Measurements from ENCODE around the gene CYBC1.
"Not testable (repeated sequence)": the region's sequence is repeated elsewhere in the genome, so short reads cannot be mapped to it uniquely, and the experiment has no call there.

Gene CYBC1

GRCh38 chr17:82432017-82432416, 18.5 kb downstream of the CYBC1 start:
- no peak for DNase-seq

DNA sequence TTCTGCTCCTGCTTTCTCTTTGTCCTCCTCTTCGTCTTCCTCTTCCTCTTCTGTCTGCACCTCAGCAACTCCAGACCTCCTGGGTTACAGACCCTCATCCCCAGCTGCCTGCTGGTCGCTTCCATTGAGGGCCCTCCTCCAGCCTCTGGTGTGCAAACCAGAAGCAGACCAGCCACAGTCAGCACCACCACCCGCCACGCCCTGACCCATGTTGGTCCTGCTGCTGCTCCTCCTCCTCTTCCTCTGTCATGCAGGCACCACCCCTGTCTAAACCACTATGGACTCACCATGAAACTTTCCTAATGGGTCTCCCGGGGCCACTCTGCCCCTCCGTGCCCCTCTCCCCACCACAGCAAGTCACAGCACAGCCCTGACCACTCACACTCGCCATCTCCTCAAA, 20.7 kb downstream of the CYBC1 start:
- DNase-seq: no peak

DNA sequence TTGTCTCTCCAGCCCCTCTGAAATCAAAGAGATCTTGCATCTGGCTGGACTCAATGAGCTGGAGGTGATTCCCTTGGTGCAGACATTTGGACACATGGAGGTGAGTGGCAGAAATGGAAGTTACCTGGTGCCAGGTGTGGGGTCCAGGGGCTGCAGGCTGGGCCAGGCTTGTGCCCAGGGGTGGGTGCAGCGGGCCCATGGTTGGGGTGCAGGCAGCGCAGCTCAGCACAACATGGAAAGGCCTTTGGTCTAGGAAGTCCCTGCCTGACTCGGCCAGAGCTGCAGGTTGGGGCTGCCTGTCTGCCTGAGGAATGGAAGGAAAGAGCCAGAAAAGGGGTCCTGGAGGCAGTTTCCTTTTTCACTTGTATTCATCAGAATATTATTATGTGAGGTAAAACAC, 22.0 kb downstream of the CYBC1 start:
- DNase-seq: no peak

DNA sequence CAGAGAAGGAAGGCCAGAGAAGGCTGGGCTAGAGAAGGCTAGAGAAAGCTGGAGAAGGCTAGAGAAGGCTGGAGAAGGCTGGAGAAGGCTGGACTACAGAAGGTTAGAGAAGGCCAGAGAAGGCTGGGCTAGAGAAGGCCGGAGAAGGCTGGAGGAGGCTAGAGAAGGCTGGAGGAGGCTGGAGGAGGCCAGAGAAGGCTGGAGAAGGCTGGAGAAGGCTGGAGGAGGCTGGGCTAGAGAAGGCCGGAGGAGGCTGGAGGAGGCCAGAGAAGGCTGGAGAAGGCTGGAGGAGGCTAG, 25.7 kb downstream of the CYBC1 start:
- DNase-seq: no peak

GRCh38 chr17:82424001-82424862, 26.3 kb downstream of the CYBC1 start:
- DNase-seq: no peak

GRCh38 chr17:82419540-82419939, 31.0 kb downstream of the CYBC1 start:
- DNase-seq: no peak

DNA sequence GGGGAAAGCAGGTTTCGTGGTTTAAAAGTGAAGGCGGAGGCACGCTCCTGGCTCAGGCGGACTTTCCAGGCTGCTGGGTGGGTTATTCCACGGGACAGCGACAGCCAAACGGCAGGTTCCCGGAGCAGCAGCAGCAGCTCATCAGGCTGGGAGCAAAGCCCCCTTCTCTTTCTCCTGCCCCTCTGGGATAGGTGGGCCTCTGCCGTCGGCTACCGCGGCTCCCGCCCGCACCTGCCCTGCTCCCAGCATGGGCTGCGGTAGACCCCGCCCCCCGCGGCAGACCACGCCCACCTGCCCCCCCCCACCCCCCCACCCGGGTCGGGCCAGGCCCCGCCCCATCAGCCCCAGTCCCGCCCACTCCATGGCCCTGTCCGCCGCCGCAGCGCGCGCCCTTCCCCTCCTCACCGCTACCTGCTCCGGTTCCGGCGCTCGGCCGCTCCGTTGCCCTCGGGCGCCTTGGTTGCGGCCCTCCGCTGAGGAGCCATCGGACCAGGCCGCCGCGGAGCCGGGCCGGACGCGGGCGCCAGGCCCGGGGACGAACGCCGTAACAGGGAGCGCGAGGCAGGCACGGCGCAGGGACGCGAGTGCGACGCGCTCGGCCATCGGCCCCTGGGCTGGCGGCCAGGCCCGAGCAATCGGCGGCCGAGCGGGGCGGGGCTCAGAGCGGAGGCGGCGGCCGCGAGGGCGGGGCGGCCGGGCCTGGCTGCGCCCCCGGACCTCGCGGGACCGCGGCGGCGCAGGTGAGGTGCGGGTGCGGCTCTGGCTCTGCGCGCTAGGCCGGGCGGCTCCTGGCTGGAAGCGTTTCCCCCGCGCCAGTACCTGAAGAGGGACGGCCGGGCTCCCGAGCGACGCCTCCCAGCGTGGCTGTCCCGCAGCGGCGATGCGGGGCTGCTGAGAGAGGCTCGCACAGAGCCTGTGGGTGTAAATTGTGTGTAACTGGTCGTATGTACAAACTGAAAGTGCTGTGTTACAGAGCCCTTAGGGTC, 32.3 kb downstream of the CYBC1 start, which contains the start of the genes HEXD and OGFOD3:
HEXD (plus strand) TSS at position 347 of the 986 bp plus-strand sequence. CDS start 1,453 bp downstream, outside the sequence.
OGFOD3 (minus strand) TSS at position 586 of the 986 bp plus-strand sequence; CDS start at position 485, 101 bp downstream.
- DNase-seq: peak; percentile 88

GRCh38 chr17:82416771-82417170, 33.8 kb downstream of the CYBC1 start:
- DNase-seq: no peak

DNA sequence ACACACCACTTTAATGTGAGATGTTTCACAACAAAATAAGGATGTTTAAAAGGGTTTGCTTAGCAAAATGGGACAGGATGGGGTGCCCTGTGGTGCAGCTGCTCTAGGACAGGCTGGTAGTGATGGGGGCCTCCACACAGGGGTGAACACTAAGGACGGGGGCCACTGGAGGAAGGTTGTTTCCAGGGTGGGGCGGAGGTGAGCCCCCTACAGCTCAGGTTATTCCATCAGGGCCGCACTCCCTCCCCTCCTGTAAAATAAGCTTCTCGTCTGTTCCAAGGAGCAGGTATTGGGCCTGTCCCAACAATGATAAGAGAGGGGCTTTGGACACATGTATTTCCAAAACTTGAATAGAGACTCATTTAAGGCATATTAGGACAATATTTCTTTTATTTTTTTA, 34.3 kb downstream of the CYBC1 start:
- no peak for DNase-seq

DNA sequence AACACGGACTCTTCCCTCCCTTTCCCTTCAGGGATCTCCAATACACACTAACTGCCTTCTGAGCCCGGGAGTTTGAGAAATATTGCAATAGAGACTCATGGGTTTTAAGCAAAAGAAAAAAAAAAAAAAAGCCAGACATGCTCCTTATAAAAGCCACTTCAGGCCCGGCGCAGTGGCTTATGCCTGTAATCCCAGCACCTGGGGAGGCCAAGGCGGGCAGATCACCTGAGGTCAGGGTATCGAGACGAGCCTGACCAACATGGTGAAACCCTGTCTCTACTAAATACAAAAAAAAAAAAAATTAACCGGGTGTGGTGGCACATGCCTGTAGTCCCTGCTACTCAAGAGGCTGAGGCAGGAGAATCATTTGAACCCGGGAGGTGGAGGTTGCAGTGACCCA, 34.8 kb downstream of the CYBC1 start:
- DNase-seq: no peak

- DNase-seq: no peak
Measured at GRCh38 chr17:82415336-82415735, 35.2 kb downstream of the CYBC1 start.

DNA sequence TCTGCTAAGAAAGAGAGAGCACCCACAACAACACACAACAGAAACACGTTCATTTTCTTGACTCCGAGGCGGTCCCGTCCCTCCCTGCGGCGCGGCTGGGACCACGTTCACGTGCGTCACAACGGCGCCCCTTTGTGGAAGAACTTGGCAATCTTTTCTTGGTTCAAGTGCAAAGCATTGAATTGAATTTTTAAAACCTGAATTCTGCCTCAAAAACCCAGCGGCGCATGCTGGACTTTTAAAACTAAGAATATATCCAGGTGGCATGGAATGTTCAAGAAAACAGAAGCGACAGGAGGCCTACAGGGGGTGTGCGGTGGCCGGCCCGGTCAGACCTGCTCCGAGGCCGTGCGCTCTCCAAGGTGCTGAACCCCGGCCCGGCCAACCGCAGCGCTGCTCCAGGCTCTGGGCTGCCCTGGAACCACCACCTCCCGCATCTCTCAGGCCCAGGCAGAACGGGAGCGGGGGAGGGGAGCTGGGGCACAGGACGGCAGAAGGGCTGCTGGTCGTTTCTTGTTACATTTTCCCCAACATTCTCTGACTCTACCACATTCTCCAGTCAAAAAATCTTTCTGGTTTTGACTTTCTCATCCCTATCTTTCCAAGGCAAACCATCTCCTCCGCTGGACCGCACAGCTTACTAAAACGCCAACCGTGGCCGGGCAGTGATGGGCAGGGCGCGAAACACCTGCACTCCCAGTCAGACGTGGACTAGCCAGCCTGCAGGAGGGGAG, 35.8 kb downstream of the CYBC1 start:
- peak; percentile 81 for DNase-seq

- no peak for DNase-seq
Measured at GRCh38 chr17:82412535-82413520, 37.7 kb downstream of the CYBC1 start.

DNA sequence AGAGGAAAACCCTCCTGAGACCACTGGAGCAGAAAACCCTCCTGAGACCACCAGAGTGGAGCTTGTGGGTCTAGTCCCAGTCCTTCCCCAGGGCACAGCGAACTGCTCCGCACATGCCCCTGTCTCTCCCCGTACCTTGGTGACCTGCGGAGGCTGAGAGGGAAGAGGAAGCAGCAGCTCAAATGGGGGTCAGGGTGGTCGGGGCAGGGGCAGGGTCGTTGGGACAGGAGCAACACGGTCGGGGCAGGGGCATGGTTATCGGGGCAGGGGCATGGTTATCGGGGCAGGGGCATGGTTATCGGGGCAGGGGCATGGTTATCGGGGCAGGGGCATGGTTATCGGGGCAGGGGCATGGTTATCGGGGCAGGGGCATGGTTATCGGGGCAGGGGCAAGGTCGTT, 38.5 kb downstream of the CYBC1 start:
- not testable (repeated sequence) for DNase-seq

- no peak for DNase-seq
Measured at GRCh38 chr17:82411396-82412053, 39.0 kb downstream of the CYBC1 start.

GRCh38 chr17:82410014-82410716, 40.4 kb downstream of the CYBC1 start:
- no peak for DNase-seq

- no peak for DNase-seq
Measured at GRCh38 chr17:82408938-82409318, 41.6 kb downstream of the CYBC1 start.

DNA sequence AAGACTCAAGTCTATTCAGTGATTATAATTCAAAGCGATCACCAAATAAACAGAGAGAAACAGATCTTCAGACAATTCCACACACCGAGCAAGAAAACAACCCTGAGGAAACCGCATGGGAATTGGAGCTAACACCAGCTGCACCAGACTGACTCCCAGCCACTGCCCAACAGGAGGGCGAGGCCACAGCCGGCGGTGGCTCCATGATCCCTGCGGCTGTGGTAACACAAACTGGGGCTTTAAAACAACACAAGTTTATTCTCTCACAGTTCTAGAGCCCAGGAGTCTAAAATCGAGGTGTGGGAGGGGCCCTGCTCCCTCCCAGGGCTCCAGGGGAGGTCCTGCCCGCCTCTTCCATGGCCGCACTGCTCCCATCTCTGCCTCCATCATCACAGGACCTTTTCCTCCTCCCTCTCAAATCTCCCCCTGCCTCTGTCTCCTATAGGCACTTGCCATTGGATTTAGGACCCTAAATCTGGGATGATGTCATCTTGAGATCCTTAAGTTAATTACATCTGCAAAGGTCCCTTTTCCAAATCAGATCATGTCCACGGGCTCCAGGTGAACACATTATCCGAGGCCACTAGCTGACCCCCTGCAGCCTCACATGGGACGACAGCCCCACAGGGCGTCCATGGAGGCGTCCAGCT, 42.1 kb downstream of the CYBC1 start:
- no peak for DNase-seq

DNA sequence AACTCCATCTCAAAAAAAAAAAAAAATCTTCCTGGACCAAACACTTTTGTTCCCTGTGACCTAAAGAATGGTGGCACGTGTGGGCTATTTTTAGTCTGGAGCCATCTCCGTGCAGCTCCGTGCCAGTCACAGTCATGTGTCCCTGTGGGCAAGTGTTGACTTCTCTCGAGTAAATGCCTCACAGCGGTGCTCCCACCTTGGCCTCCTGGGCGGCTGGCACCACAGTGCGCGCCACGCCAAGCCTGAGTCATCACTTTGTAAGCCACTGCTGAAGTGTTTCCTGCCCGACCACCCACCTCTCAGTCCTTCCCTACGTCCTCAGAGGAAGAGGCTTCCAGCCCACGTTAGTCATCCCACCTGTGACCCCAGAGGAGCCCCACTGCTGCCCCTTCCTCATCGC, 43.3 kb downstream of the CYBC1 start:
- DNase-seq: no peak

DNA sequence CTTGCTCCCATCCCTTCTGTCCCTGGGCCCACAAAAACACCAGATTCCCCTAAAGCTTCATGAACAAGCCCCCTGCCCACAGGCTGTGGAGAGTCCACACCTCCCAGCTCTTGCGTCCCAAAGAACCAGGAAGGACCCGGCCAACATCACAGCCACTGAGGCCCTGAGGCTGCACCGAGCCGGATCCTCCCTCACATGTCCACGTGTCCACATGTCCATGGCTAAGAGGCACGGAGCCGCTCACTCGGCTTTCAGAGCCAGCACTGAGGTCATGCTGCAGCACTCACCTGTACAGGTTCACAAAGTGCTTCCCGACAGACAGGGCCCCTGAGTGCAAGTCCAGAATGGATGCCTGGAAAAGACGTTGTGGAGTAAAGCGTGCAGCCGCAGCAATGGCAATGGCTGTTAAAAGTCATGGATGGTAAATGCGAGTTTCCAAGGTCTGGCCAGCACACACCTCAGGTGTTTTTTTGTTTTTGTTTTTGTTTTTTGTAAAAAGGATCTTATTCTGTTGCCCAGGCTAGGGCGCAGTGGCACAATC, 44.4 kb downstream of the CYBC1 start:
- no peak for DNase-seq
